Activated naive CD8-positive, alpha-beta T cell treated with anti-CD3 and anti-CD28 coated beads for 36 hours (primary cell): ENCODE data around the gene RAB29. TPM values are rescaled to one million over a fixed set of nuclear protein-coding genes. Genes with fewer than 3 reads are reported as not detected.

Source experiments
- DNase-seq: peaks from one replicate; pipeline ENCODE4 v3.0.0; 2021
- H3K27ac Mint-ChIP-seq: one replicate; pipeline ENCODE4 v1.8.0; 2022; ENCODE audit warnings: mild to moderate bottlenecking, moderate library complexity, mixed read lengths
- H3K27me3 Mint-ChIP-seq: one replicate; pipeline ENCODE4 v1.8.0; 2022; ENCODE audit warnings: mild to moderate bottlenecking, mixed read lengths
- H3K36me3 Mint-ChIP-seq: one replicate; pipeline ENCODE4 v1.8.0; 2021; ENCODE audit warnings: mild to moderate bottlenecking, mixed read lengths
- H3K4me1 Mint-ChIP-seq: one replicate; pipeline ENCODE4 v1.8.0; 2021; ENCODE audit warnings: mixed read lengths
- H3K4me3 Mint-ChIP-seq: one replicate; pipeline ENCODE4 v1.8.0; 2022; ENCODE audit warnings: mild to moderate bottlenecking, moderate library complexity, mixed read lengths
- H3K9me3 Mint-ChIP-seq: one replicate; pipeline ENCODE4 v1.8.0; 2022; ENCODE audit warnings: mixed read lengths
- total RNA-seq, 2 experiments: library from RNA; stranded (reverse); gene quantifications; one replicate each; pipeline ENCODE4 v1.2.3, GENCODE V29; 2021

RAB29 gene
- total RNA-seq, 2 experiments from 2014 or later, result 31.0 to 31.7 TPM

DNA sequence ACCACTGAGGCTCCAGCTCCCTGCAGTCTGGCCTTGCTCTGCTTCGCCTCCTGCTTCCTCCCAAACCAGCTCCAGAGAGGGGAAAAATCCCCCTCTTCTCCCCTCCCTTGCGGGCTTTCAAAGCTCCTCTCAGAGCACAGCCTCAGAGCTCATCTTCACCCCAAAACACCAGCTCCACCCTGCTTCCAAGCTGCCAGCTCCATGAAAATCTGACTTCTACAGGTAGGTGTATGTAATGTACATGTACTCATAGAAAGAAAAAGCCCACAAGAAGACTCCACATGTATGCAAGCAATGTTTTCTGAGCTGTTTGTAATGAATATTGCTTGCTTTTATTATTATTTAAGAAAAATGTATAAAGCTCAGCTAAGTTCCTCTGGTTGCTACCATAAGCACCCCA lies 29.3 kb upstream of the RAB29 start:
- DNase-seq, result no peak
- H3K4me3 Mint-ChIP-seq, result peak overlapping the region; percentile 14
- peaks cover 24% of the 10 kb centered on the region for H3K36me3 Mint-ChIP-seq
- no peaks in the 10 kb centered on the region for H3K27me3 Mint-ChIP-seq
- no peaks in the 10 kb centered on the region for H3K9me3 Mint-ChIP-seq
- peaks cover 51% of the 10 kb centered on the region for H3K4me1 Mint-ChIP-seq
- peak overlapping the region; percentile 85 for H3K27ac Mint-ChIP-seq

DNA sequence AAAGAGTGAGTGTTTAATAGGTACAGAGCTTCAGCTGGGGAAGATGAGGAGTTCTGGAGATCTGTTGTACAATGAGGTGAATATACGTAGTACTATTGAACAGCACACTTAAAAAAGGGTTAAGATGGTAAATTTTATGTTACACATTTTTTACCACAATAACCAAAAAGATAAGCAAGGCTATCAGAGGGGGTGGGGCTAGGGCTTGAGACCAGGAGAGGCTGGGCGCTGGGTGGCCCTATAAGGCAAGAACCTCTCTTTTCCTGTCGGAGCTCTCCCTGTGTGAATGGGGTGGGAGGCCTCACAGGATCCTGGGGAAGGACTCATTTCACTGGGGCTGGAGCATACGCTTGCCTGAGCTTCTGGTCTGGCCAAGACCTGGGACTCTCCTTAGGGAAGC lies 28.7 kb upstream of the RAB29 start:
- no peak overlapping the region for H3K27ac Mint-ChIP-seq

DNA sequence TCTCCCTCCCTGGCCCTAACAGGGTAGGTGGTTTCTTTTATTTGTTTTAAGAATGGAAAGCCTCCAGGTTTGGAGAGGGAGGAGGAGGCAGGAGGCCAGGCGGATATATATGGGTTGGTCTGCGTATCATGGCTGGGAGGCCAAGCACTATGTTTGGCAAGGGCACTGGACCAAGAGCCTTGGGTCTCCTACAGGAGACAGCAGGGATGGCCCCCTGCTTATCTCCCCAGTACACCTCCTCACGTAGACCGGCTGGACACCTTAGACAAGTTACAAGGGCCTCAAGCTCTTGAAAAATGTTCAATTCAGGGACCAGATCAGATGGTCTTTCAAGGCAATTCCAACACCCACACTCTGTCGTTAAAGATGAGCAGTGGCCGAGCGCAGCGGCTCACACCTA lies 26.8 kb upstream of the RAB29 start:
- Mint-ChIP-seq H3K27me3 (no peaks in the 10 kb centered on the region), H3K9me3 (no peaks in the 10 kb centered on the region), H3K4me3 (no peak overlapping the region), H3K36me3 (peaks cover 6% of the 10 kb centered on the region), H3K27ac (no peak overlapping the region), H3K4me1 (peaks cover 32% of the 10 kb centered on the region)
- no peak for DNase-seq

More for the DNA sequence above, 28.7 kb upstream of the RAB29 start:
- no peak for DNase-seq
- peaks cover 45% of the 10 kb centered on the region for H3K4me1 Mint-ChIP-seq
- H3K9me3 Mint-ChIP-seq, result no peaks in the 10 kb centered on the region
- H3K4me3 Mint-ChIP-seq, result no peak overlapping the region
- H3K27me3 Mint-ChIP-seq, result no peaks in the 10 kb centered on the region
- peaks cover 21% of the 10 kb centered on the region for H3K36me3 Mint-ChIP-seq

DNA sequence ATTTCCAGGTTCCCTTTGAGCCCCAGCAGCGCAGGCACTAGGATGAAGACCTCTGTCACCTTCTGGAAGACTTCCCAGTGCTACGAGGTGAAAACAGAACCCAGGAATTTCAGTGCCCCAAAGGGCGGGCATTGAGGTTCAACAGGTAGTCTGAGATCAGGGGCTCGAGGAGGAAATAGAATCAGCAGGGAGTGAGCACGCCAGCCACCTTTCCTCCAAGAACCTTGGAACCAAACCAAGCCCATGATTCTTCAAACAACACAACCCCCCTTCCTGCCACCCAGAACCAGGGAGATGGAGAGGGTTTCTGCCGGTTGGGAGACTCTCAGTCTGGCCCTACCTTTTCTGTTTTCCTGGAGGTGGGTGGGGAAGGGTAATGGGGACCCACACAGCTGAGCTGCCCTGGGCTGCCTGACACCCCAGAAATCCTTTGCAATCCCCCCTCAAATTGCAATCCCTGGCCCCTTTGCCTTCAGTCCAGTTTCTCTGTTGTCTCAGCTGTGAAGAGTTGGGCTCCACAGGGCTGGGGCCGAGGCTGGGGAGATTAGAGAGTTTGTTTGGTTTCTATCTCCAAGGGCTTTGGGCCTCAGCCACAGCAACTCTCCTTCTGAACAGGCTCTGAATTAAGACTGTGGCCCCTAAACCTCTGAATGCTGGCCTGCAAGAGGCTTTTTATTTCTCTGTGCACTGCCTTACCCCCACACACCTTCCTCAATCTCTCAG lies 25.9 kb upstream of the RAB29 start:
- Mint-ChIP-seq H3K27ac (no peak overlapping the region), H3K27me3 (no peaks in the 10 kb centered on the region), H3K4me3 (no peak overlapping the region), H3K9me3 (no peaks in the 10 kb centered on the region), H3K4me1 (peaks cover 24% of the 10 kb centered on the region), H3K36me3 (peaks cover 5% of the 10 kb centered on the region)
- DNase-seq, result no peak

DNA sequence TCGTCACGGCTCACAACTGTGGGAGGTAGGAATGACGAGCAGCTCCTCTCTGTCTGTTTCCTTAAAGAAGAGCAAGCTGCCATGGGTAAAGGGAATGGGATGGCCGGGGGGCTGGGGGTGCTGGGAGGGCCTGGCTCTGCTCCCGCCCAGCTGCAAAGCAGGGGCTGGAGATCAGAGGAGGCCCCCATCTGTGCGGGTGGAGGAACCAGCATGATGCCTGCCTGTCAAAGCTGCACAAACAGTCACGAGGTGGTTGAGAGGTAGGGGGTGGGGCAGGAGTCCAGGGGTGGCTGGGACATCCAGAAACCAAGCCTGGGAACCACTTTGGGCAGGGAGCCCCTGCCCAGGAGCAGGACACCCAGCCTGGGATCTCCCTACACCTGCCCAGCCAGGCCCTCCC lies 25.1 kb upstream of the RAB29 start:
- Mint-ChIP-seq H3K9me3 (no peaks in the 10 kb centered on the region), H3K27ac (no peak overlapping the region)

DNA sequence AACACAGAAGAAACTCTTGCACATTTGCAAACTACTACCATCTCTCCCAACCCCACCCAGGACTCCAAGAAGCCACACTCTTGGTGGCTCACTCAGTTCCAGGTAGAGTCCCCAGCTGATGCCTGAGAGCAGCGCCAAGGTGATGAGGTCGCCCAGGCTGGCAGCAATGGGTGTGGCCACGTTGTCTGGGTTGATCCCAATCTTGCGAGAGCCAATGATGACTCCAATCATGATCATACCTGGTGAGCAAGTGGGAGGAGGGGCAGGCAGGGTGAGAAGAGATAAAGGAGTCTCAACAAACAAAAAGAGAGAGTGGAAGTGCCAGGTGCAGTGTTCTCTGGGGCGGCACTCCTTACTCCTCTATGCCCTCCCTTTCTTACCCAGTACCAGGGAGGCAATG lies 23.3 kb upstream of the RAB29 start:
- Mint-ChIP-seq H3K9me3 (no peaks in the 10 kb centered on the region), H3K36me3 (peaks cover 2% of the 10 kb centered on the region), H3K27me3 (no peaks in the 10 kb centered on the region), H3K4me1 (peaks cover 3% of the 10 kb centered on the region), H3K27ac (no peak overlapping the region), H3K4me3 (no peak overlapping the region)
- DNase-seq, result no peak

More for the DNA sequence above, 25.1 kb upstream of the RAB29 start:
- Mint-ChIP-seq H3K27me3 (no peaks in the 10 kb centered on the region), H3K4me3 (no peak overlapping the region), H3K36me3 (peaks cover 4% of the 10 kb centered on the region), H3K4me1 (peaks cover 17% of the 10 kb centered on the region)
- no peak for DNase-seq

DNA sequence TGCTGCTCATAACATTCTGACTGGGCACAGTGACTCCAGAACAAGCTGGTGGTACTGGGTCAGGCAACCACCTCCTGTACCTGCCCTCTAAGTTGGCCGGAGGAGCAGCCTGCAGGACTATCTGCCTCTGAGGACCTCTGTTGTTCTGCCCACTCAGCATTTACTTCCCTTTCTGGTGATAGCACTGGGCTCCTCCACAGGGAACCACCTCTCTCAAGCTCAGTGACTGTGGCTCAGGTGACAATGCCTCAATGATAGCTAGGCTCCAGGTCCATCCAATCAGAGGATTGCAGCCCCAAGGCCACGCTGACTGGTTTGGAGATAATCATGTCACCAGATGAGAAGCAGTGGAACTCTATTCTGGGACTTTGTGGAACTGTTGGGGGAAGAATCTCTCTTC lies 21.9 kb upstream of the RAB29 start:
- Mint-ChIP-seq H3K27ac (no peak overlapping the region), H3K27me3 (no peaks in the 10 kb centered on the region), H3K9me3 (no peaks in the 10 kb centered on the region), H3K4me1 (peaks cover 3% of the 10 kb centered on the region), H3K4me3 (no peak overlapping the region), H3K36me3 (peaks cover 1% of the 10 kb centered on the region)
- no peak for DNase-seq

DNA sequence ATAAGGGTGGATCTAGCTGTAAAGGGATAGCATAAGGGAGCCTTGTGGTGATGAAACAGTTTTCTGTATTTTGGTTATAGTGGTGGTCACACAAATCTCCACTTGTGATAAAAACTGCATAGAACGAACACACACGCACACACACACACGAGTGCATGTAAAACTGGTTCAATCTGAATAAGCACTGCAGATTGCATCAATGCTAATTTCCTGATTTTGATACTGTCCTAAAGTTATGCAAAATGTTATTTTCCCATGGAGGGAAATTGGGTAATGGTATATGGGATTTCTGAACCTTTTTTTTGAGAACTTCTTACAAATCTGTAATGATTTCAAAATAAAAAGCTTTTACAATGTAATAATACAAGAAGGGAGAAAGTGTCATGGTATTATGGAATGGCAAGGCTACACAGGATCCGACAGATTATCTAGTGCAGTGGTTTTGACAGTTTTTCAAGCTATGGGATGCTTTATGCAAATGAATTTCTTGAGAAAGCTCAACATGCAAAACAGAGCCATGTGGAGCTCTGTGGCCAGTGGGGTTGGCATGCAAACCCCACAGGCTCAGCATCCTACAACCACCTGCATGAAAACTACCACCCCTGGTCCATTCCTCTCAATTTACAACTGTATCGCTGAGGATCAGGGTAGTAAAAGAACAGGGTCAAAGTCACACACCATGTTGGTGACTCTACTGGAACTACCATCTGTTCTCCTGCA lies 18.9 kb upstream of the RAB29 start:
- Mint-ChIP-seq H3K36me3 (peaks cover 8% of the 10 kb centered on the region), H3K9me3 (no peaks in the 10 kb centered on the region), H3K4me1 (no peaks in the 10 kb centered on the region), H3K4me3 (no peak overlapping the region), H3K27ac (peak overlapping the region; percentile 40), H3K27me3 (no peaks in the 10 kb centered on the region)
- no peak for DNase-seq

DNA sequence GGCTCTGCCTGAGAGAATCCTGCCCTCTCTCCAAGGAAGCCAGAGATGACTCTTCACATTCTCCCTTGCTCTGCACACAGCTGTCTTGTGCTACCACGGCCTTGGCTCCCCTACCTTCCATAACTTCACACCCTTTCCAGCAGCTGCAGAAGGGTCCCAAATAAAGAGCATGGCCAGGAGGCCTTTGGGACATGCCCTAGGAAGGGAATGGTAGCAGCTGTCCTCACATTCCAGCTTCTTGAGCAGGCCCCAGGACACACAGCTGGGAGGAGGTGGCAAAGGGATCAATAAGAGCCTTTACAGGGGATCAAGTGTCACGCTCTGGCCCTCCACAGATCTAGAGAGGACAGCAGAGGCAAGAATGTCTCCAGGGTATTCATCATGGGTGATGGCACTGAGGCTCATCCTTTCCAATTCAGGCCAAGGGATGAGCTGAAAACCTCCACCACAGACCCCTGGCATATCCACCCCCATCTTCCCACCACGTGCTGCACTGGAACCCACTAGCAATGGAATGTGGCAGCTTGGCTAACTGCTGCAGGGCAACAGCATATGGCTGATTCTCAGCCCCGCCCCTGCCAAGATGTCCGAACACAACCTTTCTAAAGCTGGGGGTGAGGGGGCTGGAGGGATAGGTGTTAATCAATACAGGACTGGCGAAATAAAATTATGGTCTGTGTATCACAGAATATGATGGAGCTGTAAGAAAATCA lies 17.8 kb upstream of the RAB29 start:
- Mint-ChIP-seq H3K4me1 (no peaks in the 10 kb centered on the region), H3K27me3 (no peaks in the 10 kb centered on the region), H3K36me3 (peaks cover 8% of the 10 kb centered on the region), H3K27ac (no peak overlapping the region), H3K9me3 (no peaks in the 10 kb centered on the region), H3K4me3 (no peak overlapping the region)
- no peak for DNase-seq

DNA sequence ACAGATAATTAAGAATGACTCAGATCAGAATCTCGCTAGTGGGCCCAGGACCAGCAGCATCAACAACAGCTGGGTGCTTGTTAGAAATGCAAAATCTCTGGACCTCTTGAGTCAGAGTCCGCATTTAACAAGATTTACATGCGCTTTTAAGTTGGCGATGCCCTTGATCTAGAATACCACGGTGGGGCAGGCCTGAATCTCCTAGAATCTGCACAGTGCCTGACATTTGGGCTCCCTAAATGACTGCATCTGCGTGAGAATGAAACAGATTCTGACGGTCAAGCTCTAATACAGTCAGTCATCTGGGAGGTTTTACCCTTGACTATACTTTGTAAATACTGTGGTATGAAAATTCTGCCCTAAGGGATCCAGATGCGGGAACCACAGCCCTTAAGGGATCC lies 17.2 kb upstream of the RAB29 start:
- no peak for DNase-seq
- H3K4me3 Mint-ChIP-seq, result no peak overlapping the region
- H3K9me3 Mint-ChIP-seq, result no peaks in the 10 kb centered on the region
- no peaks in the 10 kb centered on the region for H3K4me1 Mint-ChIP-seq
- H3K27me3 Mint-ChIP-seq, result no peaks in the 10 kb centered on the region
- H3K36me3 Mint-ChIP-seq, result peaks cover 8% of the 10 kb centered on the region
- no peak overlapping the region for H3K27ac Mint-ChIP-seq

DNA sequence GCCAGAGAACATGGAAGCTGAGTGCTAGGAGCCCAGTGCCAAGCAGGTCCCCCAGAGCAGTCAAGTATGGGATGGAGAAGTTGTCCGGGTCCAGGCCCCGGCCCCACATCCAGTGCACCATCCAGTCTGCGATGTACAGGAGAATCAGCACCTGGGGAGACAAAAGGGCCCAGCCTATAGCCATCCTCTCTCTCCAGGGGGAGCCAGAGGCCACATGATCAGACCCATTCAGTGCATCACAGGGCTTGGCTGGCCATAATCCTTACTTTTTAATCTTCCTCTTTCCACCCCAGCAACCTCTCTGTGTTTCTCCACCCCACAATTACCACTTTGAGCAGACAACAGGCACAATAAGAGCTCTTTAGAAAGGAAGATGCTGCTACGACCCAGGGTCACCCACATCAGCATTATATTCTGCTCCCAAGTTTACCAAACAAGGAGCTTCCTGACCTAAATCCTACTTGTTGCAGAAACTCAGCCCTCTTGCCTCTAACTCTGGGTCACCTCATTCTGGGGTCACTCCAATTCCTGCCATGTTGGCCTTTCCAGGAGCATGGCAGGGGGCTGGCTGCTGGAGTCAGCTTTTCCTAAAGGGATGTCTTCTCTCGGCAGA lies 16.4 kb upstream of the RAB29 start:
- H3K27me3 Mint-ChIP-seq, result no peaks in the 10 kb centered on the region
- no peaks in the 10 kb centered on the region for H3K4me1 Mint-ChIP-seq
- no peaks in the 10 kb centered on the region for H3K9me3 Mint-ChIP-seq
- H3K4me3 Mint-ChIP-seq, result no peak overlapping the region
- peak; percentile 49 for DNase-seq
- no peak overlapping the region for H3K27ac Mint-ChIP-seq
- peaks cover 8% of the 10 kb centered on the region for H3K36me3 Mint-ChIP-seq

DNA sequence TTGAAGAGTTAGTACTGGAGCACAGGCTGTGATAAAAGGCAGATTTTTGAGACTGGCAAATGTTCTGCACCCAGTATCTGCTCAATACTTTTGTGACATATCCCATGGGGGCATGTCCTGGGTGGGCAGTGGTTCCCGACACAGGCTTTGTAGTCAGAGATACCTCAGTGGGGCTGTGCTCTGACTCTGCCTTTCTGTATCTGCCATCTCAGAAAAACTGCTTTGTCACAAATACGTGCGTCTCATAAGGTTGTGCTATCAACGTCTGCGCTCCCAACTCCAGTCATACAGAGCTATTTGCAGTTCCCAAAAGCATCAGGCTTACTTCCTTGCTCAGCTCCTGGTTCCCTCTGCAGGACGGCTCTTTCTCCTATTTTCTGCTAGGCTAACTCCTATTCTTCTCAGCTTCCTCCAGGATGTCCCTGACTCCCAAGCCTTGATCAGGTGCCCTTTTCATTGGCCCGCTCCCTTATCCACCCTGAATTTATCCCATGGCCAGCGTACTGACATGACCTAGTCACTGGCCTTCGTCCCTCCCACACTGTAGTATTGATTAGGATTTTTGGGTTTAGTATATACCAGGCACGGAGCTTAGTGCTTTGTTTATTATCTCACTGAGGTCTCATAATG lies 12.1 kb upstream of the RAB29 start:
- H3K4me1 Mint-ChIP-seq, result peaks cover 7% of the 10 kb centered on the region
- H3K27ac Mint-ChIP-seq, result no peak overlapping the region
- no peaks in the 10 kb centered on the region for H3K27me3 Mint-ChIP-seq
- no peak overlapping the region for H3K4me3 Mint-ChIP-seq
- no peak for DNase-seq
- H3K36me3 Mint-ChIP-seq, result peaks cover 8% of the 10 kb centered on the region
- H3K9me3 Mint-ChIP-seq, result no peaks in the 10 kb centered on the region

DNA sequence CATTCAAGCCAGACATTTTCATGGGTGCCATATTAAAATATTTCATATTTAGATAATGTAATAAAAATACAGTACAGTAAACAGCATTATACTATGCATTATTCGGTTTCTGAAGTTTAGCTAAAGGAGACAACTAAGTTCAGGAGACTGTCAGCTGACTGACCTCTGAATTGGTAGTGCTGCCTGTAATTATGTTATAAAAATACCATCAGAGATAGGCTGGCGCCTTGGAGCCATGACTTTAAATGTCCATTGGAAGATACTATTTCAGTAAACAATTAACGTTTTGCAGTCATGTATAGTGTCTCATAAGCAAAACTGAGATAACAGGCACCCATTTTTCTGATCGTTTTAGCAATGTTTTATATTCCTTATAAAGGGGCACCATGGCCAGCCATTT lies 11.3 kb upstream of the RAB29 start:
- Mint-ChIP-seq H3K27me3 (no peaks in the 10 kb centered on the region), H3K36me3 (peaks cover 7% of the 10 kb centered on the region), H3K4me1 (peaks cover 7% of the 10 kb centered on the region), H3K9me3 (no peaks in the 10 kb centered on the region), H3K27ac (no peak overlapping the region), H3K4me3 (no peak overlapping the region)
- no peak for DNase-seq

DNA sequence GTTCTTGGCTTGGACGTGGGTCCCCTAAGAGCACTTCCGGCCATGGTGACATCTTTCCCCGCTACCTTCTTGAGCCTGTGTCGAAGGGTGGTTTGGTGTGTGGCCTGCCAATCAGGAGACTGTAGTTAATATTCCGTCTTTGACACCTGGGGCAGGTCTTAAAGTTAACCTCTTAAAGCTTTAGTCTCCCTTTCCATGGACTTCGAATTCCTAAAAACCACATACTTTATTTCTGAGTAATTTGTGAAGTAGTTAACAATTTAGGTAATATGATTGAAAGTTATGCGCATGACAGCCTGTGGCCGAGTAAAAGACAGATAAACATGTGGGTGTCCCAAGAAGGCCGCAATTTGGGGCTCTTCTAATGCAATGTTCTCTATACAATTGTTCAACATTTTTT lies 10.2 kb upstream of the RAB29 start:
- Mint-ChIP-seq H3K9me3 (no peaks in the 10 kb centered on the region), H3K4me3 (no peak overlapping the region), H3K4me1 (peaks cover 10% of the 10 kb centered on the region), H3K27ac (no peak overlapping the region), H3K27me3 (no peaks in the 10 kb centered on the region), H3K36me3 (peaks cover 2% of the 10 kb centered on the region)
- DNase-seq, result no peak

DNA sequence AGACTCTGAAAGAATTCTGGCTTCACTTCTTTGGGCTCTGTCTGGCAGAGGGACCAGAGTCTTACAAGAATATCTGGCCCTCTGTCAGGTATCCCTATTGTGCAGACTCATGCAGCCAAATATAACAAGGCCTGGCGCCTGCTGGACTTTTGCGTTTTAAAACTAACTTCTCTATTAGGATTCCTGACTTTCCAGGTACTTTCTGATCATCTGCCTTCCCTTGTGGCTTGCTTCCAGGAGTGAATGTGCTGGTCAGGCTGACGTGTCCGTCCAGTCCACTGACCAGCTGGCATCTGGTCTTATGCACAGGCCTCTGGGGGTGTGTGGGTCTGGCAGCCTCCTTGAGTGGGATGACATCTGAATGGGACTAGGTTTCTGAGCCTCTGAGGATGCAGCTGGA lies 8.6 kb upstream of the RAB29 start:
- DNase-seq, result no peak
- H3K4me1 Mint-ChIP-seq, result peaks cover 10% of the 10 kb centered on the region

More for the DNA sequence above, 8.6 kb upstream of the RAB29 start:
- Mint-ChIP-seq H3K27me3 (no peaks in the 10 kb centered on the region), H3K4me3 (no peak overlapping the region), H3K36me3 (no peaks in the 10 kb centered on the region), H3K9me3 (no peaks in the 10 kb centered on the region), H3K27ac (no peak overlapping the region)
